GM12874 (cell line): ENCODE results near the gene PRR22.

Experiments
- CTCF ChIP-seq: IDR thresholded peaks from 2 replicates; pipeline ENCODE4 v1.5.1; 2011; ENCODE audit warnings: low read depth, mild to moderate bottlenecking, control low read depth, low read length, moderate library complexity; ENCODE audit not compliant: insufficient read depth

The PRR22 gene

GRCh38 chr19:5775668-5776309, 8.8 kb downstream of the PRR22 start:
- no peak for TF ChIP-seq CTCF

DNA sequence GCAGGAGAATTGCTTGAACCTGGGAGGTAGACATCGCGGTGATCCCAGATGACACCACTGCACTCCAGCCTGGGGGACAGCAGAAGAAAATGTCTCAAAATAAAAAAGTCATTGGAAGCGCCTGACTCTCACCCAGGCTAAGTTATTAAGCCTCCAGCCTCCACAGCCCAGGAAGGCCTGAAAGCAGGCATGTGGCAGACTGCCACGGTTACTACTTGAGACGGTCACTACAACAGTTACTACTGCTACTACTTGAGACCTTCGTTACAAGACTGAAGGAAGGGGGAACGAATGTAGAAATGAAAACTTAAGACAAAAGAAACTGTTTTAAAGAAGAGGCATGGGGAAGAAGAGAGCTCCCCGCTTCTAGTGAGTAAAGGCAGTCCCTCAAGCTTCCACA, 9.6 kb downstream of the PRR22 start:
- TF ChIP-seq CTCF, result no peak

- TF ChIP-seq CTCF, result no peak
These were observed 11.3 kb downstream of the PRR22 start for GRCh38 chr19:5773276-5773675.

DNA sequence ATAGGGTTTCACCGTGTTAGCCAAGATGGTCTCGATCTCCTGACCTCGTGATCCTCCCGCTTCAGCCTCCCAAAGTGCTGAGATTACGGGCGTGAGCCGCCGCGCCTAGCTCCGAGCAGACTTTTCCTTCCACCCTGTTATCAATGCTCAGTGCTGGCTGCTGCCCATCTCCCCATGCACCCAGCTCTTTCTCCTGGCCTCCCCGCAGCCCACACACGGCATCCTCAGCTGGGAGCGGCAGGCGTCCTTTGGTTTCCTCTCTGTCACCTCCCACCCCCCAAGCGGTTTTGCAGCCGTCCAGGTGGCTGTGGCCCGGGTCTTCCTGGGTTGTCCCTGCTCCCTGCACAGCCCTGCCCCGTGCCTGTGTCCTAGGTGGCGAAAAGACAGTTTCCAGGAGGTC, 12.1 kb downstream of the PRR22 start:
- TF ChIP-seq CTCF, result no peak

DNA sequence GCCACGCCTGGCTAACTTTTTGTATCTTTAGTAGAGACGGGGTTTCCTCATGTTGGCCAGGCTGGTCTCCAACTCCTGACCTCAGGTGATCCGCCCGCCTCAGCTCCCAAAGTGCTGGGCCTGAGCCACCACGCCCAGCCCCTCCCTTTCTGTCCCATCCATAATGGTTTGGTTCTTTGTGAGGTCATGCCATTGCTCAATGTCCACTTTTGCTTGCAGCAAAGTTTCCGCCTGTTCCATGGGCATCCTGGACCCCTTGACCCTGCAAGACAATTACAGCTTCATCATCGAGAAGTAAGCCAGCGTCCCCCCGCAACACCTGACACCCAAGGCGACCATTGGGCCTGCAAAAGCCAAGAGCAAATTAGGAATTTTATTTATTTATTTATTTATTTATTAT, 16.6 kb downstream of the PRR22 start:
- no peak for TF ChIP-seq CTCF

DNA sequence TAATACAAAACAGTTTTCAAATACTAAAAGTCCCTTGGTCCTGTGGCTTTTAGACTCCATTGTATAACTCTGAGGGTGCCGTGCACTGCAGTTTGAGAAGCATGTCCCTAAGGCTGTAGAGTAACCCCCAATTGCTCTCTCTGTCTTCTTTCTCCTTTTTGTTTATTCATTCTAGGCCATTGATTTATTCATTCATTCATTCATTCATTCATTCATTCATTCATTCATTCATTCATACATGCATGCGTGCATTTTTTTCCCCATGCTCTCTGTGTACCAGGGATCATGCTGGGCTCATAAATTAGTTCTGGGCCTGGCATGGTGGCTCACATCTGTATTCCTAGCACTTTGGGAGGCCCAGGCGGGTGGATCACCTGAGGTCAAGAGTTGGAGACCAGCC, 19.3 kb downstream of the PRR22 start:
- no peak for TF ChIP-seq CTCF

- no peak for TF ChIP-seq CTCF
These were observed 21.8 kb downstream of the PRR22 start for GRCh38 chr19:5762608-5763217.

GRCh38 chr19:5753743-5754142, 30.8 kb downstream of the PRR22 start:
- TF ChIP-seq CTCF, result no peak
